ENCODE data around the gene PRPF38B.

The PRPF38B gene

GRCh38 chr1:108691942-108692723 lies at the start of gene PRPF38B:
Gene PRPF38B (plus strand): TSS chr1:108692310. CDS start chr1:108692592, 282 bp downstream.
- Histone ChIP-seq H3K27me3 (ENCODE audit: control insufficient read depth, insufficient read depth, low read length) (no peaks in the 10 kb centered on the region), H3K4me1 (ENCODE audit: control insufficient read depth, insufficient read depth, low read length) (no peaks in the 10 kb centered on the region), H3K9ac (ENCODE audit: low read length) (peak within 1 kb of the TSS; percentile 85), H3K9me3 (ENCODE audit: control insufficient read depth, low read length) (no peaks in the 10 kb centered on the region), H3K4me3 (ENCODE audit: low read length) (peak within 1 kb of the TSS; percentile 89), H3K36me3 (ENCODE audit: control insufficient read depth, insufficient read depth, low read length) (no peaks in the 10 kb centered on the region)

DNA sequence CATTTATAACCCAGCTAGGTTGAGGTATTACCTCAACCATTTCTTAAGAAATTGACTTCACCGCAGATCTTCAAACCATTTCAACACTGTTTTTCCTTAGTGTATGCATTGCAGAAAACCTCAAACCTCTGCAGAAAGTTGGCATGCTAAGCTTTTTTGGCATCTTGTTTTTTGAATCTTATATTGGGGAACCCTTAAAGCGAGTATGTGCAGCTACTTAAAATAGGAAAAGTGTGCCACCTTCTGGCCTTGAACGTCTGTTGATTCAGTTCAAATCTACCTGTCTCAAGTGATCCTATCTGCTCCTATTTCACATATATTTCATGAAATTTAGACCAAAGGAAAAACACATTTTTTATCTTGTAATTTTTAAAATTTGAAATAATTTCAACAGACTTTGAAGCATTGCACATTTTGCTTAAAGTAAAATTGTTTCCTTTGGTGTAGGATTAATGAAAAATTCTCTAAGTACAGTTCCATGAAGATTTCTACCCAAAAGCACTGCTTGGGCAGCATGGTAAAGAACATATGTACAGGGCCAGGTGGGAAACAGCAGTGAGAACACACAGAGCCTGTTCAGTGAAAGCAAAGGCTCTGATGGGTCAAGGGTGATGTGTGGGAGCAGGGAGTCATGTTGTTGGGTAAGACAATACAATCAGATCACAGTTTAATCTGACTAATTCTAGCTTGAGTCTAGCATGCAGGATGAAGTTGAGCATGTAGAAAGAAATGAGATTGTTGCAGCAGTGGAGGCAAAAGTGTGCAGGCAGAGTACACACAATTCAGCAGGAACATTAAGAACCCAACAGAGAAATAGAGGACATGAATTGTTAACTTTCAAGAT lies 48.4 kb upstream of the PRPF38B start:
- Histone ChIP-seq H3K4me3 (ENCODE audit: low read length) (no peak overlapping the region), H3K27me3 (ENCODE audit: control insufficient read depth, insufficient read depth, low read length) (no peaks in the 10 kb centered on the region), H3K4me1 (ENCODE audit: control insufficient read depth, insufficient read depth, low read length) (peaks cover 26% of the 10 kb centered on the region), H3K36me3 (ENCODE audit: control insufficient read depth, insufficient read depth, low read length) (no peaks in the 10 kb centered on the region), H3K9ac (ENCODE audit: low read length) (no peak overlapping the region), H3K9me3 (ENCODE audit: control insufficient read depth, low read length) (no peaks in the 10 kb centered on the region)

DNA sequence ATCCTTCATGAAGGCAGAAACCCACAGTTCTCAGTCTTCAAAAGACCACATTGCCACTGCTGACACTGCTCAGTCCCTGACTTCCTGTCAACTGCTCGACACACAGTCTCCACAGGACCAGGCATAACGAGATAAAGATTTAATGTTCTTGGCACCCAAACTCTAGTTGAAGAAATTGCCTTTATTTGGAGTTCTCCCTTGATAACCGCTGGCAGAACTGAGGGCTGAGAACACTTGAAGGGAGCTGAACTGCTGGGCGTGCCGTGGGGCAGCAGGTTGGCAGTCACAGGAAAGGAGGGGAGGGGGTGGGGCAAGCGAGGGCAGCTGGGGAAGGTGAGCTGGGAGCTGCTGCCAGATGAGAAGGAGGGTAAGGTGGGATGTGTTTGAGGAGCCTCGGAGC lies 47.1 kb upstream of the PRPF38B start:
- no peaks in the 10 kb centered on the region for H3K9me3 ChIP-seq (ENCODE audit: control insufficient read depth, low read length)
- no peaks in the 10 kb centered on the region for H3K36me3 ChIP-seq (ENCODE audit: control insufficient read depth, insufficient read depth, low read length)
- H3K4me3 ChIP-seq (ENCODE audit: low read length) = no peak overlapping the region
- H3K27me3 ChIP-seq (ENCODE audit: control insufficient read depth, insufficient read depth, low read length) = no peaks in the 10 kb centered on the region
- no peak overlapping the region for H3K9ac ChIP-seq (ENCODE audit: low read length)
- H3K4me1 ChIP-seq (ENCODE audit: control insufficient read depth, insufficient read depth, low read length) = peaks cover 26% of the 10 kb centered on the region

- no peaks in the 10 kb centered on the region for H3K27me3 ChIP-seq (ENCODE audit: control insufficient read depth, insufficient read depth, low read length)
- peaks cover 26% of the 10 kb centered on the region for H3K4me1 ChIP-seq (ENCODE audit: control insufficient read depth, insufficient read depth, low read length)
- no peaks in the 10 kb centered on the region for H3K9me3 ChIP-seq (ENCODE audit: control insufficient read depth, low read length)
- H3K4me3 ChIP-seq (ENCODE audit: low read length) = no peak overlapping the region
- no peak overlapping the region for H3K9ac ChIP-seq (ENCODE audit: low read length)
- H3K36me3 ChIP-seq (ENCODE audit: control insufficient read depth, insufficient read depth, low read length) = no peaks in the 10 kb centered on the region
These were observed 46.4 kb upstream of the PRPF38B start for GRCh38 chr1:108645564-108646184.

- Histone ChIP-seq H3K4me3 (ENCODE audit: low read length) (no peak overlapping the region), H3K4me1 (ENCODE audit: control insufficient read depth, insufficient read depth, low read length) (peaks cover 26% of the 10 kb centered on the region), H3K9ac (ENCODE audit: low read length) (no peak overlapping the region), H3K27me3 (ENCODE audit: control insufficient read depth, insufficient read depth, low read length) (no peaks in the 10 kb centered on the region), H3K36me3 (ENCODE audit: control insufficient read depth, insufficient read depth, low read length) (no peaks in the 10 kb centered on the region), H3K9me3 (ENCODE audit: control insufficient read depth, low read length) (no peaks in the 10 kb centered on the region)
These were observed 45.9 kb upstream of the PRPF38B start for GRCh38 chr1:108646265-108646647.

DNA sequence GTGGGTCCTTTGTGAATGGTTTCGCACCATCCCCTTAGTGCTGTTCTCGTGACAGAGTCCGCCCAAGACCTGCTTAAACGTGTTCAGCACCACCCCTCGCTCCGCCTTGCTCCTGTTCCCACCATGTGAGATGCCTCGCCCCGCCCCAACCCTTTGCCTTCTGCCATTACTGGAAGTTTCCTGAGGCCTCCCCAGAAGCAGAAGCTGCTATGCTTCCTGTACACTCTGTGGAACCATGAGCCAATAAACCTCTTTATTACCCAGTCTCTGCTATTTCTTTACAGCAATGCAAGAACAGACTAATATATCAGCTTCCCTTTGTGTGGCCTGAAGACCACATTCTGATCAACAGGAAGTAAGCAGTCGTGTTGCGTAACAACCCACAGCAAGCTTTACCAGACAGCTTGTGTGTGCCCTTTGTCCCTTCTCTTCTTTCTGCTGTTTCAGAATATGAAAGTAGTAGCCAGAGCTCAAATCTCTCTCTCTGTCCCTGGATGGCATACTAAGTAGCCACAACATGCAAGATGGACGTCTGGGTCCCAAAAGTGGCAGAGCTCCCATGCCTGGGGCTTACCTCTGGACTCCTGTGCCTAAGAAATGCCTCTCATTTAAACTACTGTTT lies 45.4 kb upstream of the PRPF38B start:
- H3K9ac ChIP-seq (ENCODE audit: low read length) = peak overlapping the region; percentile 6
- peaks cover 26% of the 10 kb centered on the region for H3K4me1 ChIP-seq (ENCODE audit: control insufficient read depth, insufficient read depth, low read length)
- H3K9me3 ChIP-seq (ENCODE audit: control insufficient read depth, low read length) = no peaks in the 10 kb centered on the region
- H3K36me3 ChIP-seq (ENCODE audit: control insufficient read depth, insufficient read depth, low read length) = no peaks in the 10 kb centered on the region
- no peaks in the 10 kb centered on the region for H3K27me3 ChIP-seq (ENCODE audit: control insufficient read depth, insufficient read depth, low read length)
- H3K4me3 ChIP-seq (ENCODE audit: low read length) = no peak overlapping the region

GRCh38 chr1:108653431-108654105 lies 38.5 kb upstream of the PRPF38B start:
- Histone ChIP-seq H3K9ac (ENCODE audit: low read length) (no peak overlapping the region), H3K4me3 (ENCODE audit: low read length) (no peak overlapping the region), H3K27me3 (ENCODE audit: control insufficient read depth, insufficient read depth, low read length) (no peaks in the 10 kb centered on the region), H3K4me1 (ENCODE audit: control insufficient read depth, insufficient read depth, low read length) (no peaks in the 10 kb centered on the region), H3K9me3 (ENCODE audit: control insufficient read depth, low read length) (no peaks in the 10 kb centered on the region), H3K36me3 (ENCODE audit: control insufficient read depth, insufficient read depth, low read length) (no peaks in the 10 kb centered on the region)

DNA sequence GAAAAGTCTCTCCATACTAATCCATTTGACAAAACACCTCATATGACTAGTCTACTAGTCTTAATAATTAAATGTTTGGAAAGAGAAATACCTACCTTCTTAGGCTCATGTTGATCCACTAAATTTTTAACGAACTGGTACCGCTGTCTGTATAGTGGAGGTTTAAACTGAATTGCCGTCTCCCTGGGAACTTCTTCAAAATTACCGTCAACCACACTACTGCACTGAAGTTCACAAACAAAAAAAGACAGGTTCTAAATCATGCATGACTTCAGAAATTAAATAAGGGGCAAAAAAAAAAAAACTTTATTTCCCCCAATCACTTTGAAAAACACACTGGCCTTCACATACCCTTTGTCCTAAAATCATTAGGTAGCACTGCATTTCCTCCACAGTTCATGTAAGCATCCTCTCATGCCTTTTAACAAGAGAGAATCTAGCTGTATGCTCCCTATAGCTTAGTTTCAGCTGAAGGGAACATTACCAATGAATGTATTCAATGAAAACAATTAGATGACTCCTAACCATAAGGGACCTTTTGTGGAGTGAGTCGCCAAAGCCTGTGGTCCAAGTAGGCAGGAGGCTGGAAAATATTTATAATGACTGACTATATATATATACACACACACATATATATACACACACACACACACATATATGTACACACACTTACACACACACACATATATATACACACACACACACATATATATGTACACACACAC lies 34.6 kb upstream of the PRPF38B start:
- H3K4me3 ChIP-seq (ENCODE audit: low read length) = no peak overlapping the region
- no peak overlapping the region for H3K9ac ChIP-seq (ENCODE audit: low read length)
- no peaks in the 10 kb centered on the region for H3K27me3 ChIP-seq (ENCODE audit: control insufficient read depth, insufficient read depth, low read length)
- peaks cover 4% of the 10 kb centered on the region for H3K4me1 ChIP-seq (ENCODE audit: control insufficient read depth, insufficient read depth, low read length)
- H3K36me3 ChIP-seq (ENCODE audit: control insufficient read depth, insufficient read depth, low read length) = no peaks in the 10 kb centered on the region
- no peaks in the 10 kb centered on the region for H3K9me3 ChIP-seq (ENCODE audit: control insufficient read depth, low read length)

DNA sequence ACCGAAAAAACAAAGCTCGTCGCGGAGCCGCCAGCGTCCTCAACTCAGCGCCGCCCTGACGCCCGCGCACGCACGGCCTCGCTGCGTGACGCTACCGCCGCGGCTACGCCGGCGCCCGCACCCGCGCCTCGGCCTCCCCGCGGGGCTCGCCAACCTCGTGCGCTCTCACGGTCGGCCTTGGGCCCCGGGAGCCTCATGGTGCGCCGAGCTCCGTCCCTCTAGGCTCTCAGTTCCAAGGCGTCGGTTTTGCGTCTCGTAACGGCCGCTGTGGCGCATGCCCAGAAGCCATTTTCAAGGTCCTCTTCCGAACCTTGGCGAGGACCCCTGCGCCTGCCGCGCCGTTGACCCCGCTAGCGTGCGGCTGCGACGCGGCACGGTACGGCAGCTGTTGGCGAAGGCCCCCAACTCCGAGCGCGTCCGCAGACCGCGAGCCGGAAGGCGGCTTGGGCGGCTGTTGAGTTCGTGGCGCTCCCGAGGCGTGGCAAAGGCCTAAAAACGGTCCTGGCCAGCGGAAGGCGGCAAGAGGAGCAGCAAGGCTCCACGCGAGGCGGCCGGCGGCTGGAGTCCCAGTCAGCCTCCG lies 31.0 kb upstream of the PRPF38B start, which contains the start of gene HENMT1:
TSS of gene HENMT1 (minus strand) at position 64 of the 580 bp plus-strand sequence. CDS start 1,209 bp downstream, outside the sequence.
- H3K9me3 ChIP-seq (ENCODE audit: control insufficient read depth, low read length) = no peaks in the 10 kb centered on the region
- H3K4me3 ChIP-seq (ENCODE audit: low read length) = peak within 1 kb of the TSS; percentile 88
- H3K27me3 ChIP-seq (ENCODE audit: control insufficient read depth, insufficient read depth, low read length) = no peaks in the 10 kb centered on the region
- no peaks in the 10 kb centered on the region for H3K36me3 ChIP-seq (ENCODE audit: control insufficient read depth, insufficient read depth, low read length)
- peak within 1 kb of the TSS; percentile 77 for H3K9ac ChIP-seq (ENCODE audit: low read length)
- peaks cover 4% of the 10 kb centered on the region for H3K4me1 ChIP-seq (ENCODE audit: control insufficient read depth, insufficient read depth, low read length)

- Histone ChIP-seq H3K4me3 (ENCODE audit: low read length) (no peak overlapping the region), H3K36me3 (ENCODE audit: control insufficient read depth, insufficient read depth, low read length) (no peaks in the 10 kb centered on the region), H3K9me3 (ENCODE audit: control insufficient read depth, low read length) (no peaks in the 10 kb centered on the region), H3K4me1 (ENCODE audit: control insufficient read depth, insufficient read depth, low read length) (peaks cover 4% of the 10 kb centered on the region), H3K27me3 (ENCODE audit: control insufficient read depth, insufficient read depth, low read length) (no peaks in the 10 kb centered on the region), H3K9ac (ENCODE audit: low read length) (no peak overlapping the region)
These were observed 29.0 kb upstream of the PRPF38B start for GRCh38 chr1:108663074-108663473.

Measured in mucosa of stomach (tissue), 1 donor.